Midbrain (tissue), 1 donor: ENCODE results near the gene SULT1A3.
"Not testable (repeated sequence)": the region's sequence is repeated elsewhere in the genome, so short reads cannot be mapped to it uniquely, and the experiment has no call there.

Experiments
- DNase-seq: peaks from one replicate; lab custom pipeline; 2025; lab: John Stamatoyannopoulos, UW

SULT1A3 gene

DNA sequence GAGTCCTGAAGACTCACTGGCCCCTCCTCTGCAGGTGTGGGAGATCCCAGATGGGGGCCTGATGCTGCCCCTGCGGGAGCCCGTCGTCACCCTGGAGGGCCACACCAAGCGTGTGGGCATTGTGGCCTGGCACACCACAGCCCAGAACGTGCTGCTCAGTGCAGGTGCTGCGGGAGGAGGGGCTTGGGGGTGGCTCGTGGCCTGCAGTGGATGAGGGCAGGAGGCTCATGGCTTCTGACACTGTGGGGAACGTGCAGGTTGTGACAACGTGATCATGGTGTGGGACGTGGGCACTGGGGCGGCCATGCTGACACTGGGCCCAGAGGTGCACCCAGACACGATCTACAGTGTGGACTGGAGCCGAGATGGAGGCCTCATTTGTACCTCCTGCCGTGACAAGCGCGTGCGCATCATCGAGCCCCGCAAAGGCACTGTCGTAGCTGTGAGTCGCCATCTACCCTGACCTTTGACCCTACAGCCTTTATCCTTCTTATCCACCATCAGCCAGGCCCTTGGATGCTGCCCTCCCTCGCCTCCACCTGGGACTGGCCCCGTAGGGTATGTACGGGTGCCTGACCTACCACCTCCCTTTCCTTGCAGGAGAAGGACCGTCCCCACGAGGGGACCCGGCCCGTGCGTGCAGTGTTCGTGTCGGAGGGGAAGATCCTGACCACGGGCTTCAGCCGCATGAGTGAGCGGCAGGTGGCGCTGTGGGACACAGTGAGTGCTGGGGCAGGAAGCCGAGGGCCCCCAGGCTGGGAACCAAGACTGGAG lies 12.1 kb upstream of the SULT1A3 start:
- no peak for DNase-seq

DNA sequence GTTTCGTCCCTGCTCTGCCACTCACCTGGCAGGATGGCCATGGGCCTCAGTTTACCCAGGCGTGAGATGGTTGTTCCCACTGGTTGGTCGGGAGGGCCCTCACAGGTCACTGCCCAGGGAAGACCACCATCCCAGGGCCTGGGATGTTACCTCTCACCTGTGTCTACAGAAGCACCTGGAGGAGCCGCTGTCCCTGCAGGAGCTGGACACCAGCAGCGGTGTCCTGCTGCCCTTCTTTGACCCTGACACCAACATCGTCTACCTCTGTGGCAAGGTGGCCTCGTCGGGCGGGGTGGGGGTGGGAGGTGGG lies 11.5 kb upstream of the SULT1A3 start:
- DNase-seq: no peak

DNA sequence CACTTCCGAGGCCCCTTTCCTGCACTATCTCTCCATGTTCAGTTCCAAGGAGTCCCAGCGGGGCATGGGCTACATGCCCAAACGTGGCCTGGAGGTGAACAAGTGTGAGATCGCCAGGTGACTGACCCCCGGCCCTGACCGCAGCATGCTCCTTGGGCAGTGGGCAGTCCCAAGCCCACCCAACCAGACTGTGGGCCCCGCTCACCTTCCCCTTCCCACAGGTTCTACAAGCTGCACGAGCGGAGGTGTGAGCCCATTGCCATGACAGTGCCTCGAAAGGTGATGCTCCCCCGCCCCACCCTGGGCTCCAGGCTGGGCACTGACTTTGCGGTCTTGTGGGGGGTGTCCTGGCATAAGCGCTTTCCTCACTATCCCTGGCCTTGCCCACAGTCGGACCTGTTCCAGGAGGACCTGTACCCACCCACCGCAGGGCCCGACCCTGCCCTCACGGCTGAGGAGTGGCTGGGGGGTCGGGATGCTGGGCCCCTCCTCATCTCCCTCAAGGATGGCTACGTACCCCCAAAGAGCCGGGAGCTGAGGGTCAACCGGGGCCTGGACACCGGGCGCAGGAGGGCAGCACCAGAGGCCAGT lies 11.0 kb upstream of the SULT1A3 start:
- DNase-seq: no peak

DNA sequence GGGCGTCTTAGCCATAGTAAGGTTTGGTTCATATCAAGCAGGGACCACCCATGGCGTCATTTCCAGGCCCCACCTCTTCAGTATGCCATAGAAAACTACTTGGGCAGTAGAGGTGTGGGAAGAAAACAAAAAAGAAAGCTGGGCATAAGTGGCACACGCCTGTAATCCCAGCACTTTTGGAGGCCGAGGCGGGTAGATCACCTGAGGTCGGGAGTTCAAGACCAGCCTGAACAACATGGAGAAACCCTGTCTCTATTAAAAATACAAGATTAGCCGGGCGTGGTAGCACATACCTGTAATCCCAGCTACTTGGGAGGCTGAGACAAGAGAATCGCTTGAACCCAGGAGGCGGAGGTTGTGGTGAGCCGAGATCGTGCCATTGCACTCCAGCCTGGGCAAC lies 7.9 kb upstream of the SULT1A3 start:
- DNase-seq: not testable (repeated sequence)

DNA sequence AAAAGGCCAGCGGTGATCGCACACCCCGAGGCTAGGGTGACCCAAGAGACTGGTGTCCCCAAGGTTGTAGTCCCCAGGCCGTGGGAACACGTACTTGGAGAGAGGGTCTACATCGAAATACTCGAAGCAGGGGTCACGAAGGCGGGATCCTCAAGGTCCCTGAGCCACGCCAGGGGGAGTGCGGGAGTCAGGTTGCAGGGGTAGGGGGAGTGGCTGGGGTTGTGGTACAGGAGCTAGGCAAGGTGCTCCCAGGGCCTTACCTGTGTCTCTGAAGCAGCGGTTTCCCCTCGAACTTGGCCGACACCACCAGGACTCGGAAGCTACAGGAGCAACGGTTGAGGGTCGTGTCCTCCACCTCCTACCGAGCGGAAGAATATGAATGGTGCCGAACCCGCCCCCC lies 6.0 kb upstream of the SULT1A3 start:
- DNase-seq: not testable (repeated sequence)

DNA sequence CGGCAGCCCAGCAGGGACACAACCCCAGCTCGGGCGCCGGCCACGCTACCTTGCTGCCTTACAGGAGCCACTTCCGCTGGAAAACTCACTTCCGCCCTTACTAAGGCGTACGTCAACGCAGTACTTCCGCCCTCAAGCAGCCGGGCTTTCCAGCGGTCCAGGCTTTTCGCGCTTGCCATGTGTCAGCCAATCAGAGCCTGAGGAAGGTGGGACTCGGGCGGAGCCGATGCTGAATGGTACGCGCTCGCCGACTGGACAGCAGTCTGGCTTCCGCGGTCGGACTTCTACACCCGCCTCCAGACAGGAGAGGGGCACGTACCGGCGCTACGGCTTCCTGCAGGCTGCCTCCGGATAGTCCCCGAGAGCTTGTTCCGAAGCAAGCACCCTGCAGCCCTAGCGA lies 5.4 kb upstream of the SULT1A3 start, which contains the start of the genes BOLA2B and SLX1A:
TSS of gene BOLA2B (minus strand) at position 52 of the 400 bp plus-strand sequence. CDS start 71 bp downstream, outside the sequence.
TSS of gene SLX1A (plus strand) at position 261 of the 400 bp plus-strand sequence. CDS start 210 bp downstream, outside the sequence.
- DNase-seq: not testable (repeated sequence)

DNA sequence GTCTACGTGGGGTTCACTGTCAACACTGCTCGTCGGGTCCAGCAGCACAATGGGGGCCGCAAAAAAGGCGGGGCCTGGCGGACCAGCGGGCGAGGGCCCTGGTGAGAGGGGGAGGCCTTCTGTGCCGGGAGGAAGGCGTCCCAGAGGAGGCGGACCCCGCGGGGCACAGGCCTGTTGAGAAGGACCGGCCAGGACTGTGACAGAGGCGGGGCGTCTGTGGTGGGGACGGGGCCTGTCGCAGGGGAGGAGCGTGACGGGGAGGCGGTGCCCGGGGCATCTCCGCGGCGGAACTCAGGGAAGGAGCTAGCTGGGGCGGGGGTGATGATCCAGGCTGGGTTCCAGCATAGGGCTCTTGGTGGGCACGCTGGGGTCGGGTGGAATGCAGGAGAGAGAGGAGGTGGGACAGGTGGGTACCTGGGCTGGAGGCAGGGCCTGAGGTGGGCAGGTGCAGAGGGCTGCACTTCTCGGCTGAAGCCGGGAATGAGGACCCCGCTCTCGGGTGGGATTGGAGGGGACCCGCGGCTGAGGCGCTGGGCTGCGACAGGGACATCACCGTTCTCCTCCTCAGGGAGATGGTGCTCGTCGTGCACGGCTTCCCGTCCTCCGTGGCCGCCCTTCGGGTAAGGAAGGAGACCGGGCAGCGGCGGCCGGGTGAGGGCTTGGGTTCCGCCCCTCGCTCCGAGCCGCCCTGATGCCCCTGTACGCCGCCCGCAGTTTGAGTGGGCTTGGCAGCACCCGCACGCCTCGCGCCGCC lies 4.7 kb upstream of the SULT1A3 start:
- DNase-seq: not testable (repeated sequence)

DNA sequence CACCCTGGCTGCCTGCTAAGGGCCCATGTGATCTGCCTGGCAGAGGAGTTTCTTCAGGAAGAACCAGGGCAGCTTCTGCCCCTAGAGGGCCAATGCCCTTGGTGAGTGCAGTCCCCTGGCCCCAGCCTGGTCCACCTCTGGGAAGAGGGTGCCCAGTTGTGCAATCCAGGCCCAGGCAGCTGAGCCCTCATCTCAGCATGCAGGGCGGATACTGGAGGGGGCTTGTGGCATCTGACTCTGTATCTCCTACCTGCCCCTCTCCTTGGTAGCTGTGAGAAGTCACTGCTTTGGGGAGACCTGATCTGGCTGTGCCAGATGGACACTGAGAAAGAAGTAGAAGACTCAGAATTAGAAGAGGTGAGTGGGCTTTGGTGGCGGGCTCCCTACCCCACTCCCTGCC lies 2.1 kb upstream of the SULT1A3 start:
- not testable (repeated sequence) for DNase-seq

DNA sequence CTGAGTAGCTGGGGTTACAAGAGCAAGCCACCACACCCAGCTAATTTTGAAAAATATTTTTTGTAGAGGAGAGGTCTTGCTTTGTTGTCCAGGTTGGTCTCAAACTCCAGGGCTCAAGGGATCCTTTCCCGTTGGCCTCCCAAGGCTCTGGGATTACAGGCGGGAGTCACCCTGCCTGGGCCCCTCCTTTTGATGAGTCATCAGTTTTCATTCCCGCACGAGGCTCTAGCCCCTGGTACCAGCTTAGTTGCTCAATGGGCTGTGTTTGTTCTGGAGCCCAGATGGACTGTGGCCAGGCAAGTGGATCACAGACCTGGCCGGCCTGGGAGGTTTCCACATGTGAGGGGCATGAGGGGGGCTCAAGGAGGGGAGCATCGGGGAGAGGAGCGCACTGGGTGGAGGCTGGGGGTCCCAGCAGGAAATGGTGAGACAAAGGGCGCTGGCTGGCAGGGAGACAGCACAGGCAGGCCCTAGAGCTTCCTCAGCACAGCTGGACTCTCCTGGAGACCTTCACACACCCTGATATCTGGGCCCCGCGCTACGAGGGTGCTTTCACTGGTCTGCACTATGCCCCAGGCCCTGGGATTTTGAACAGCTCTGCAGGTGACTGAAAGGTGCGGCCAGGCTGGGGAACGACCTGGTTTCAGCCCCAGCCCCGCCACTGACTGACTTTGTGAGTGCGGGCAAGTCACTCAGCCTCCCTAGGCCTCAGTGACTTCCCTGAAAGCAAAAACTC lies 721 bp downstream of the SULT1A3 start:
- DNase-seq: not testable (repeated sequence)

DNA sequence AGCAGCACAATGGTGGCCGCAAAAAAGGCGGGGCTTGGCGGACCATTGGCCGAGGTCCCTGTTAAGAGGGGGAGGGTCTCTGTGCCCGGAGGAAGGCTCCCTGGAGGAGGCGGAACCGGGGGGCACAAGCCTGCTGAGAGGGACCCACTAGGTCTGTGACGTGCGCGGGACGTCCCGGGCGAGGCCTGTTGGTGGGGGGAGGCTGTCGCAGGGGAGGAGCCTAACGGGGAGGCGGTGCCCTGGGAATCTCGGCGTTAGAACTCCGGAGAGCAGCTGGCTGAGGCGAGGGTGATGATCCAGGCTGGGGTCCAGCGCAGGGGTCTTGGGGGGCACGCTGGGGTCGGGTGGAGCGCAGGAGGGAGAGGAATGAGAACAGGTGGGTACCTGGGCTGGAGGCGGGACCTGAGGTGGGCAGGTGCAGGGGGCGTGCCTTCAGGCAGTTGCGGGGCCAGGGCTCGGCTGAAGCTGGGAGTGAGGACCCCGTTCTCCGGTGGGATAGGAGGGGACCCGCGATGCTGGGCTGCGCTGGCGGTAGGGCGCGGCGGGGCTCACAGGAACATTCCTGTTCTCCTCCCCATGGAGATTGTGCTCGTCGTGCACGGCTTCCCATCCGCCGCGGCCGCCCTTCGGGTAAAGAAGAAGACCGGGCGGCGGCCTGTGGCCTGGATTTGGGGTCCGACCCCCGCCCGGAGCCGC lies 6.6 kb downstream of the SULT1A3 start:
- not testable (repeated sequence) for DNase-seq

DNA sequence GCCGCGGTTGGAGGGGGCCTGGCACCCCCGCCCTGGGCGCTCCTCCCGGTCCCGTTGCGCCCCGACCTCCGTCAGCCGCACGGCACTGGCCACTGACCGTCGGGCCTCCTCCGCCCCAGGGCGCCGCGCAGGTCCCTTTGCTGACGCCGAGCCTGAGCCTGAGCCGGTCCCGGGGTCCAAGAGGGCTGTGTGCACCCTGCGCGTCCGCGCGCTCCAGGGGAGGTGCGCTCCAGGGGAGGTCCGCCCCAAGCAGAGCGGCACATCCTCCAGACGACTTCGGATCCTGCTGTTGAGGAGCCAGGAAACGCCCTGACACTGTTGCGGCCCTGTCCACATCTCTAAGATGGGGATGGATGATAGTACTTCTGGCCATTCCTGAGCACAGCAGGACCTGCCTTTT lies 7.2 kb downstream of the SULT1A3 start:
- DNase-seq: not testable (repeated sequence)

DNA sequence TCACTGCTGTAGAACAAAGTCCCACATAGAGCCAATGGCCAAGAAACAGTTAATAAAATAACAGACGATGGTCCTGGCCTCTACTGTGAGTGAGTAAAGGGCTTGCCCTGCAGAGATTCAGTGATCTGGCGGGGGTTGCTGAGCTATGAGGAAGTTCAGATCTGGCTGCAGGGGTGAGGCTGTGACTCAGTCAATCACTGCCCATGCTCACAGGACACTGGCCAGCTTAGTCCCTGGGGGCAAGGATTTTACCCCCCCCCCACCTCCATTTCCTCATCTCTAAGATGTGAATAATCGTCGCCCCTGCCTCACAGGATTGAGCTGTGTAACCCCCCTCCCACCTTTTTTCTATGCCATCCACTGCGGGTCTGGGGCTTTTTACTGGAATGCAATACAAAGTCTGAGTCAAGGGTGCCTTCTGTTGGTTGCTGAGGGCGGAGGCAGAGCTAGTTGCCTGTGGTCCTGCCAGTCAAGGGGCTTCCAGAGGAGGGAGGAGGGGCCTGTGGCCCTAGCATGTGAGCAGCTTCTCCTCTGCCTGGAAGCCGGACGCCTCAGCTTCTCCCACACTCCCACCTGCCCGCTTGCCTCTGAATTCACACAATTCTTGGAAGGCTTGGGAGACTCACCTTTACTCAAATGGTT lies 8.1 kb downstream of the SULT1A3 start:
- not testable (repeated sequence) for DNase-seq

DNA sequence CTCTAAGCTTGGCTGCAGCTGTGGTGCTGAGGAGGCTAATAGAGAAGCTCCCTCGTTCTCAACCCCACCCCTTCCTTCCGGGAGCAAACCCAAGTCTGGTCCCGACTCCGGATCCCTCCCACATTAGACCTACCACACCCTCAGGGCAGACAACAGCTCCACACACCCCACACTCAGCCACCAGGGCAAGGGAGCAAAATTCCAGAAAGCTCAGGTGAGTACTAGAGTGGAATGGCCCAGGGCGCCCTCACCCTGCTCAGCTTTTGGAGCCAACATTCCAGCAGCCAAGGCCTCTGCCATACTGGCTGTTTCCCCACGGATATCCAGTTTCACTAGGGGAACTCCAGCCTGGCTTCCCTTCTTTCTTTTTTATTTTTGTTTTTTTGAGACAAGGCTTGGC lies 10.0 kb downstream of the SULT1A3 start:
- DNase-seq: not testable (repeated sequence)

DNA sequence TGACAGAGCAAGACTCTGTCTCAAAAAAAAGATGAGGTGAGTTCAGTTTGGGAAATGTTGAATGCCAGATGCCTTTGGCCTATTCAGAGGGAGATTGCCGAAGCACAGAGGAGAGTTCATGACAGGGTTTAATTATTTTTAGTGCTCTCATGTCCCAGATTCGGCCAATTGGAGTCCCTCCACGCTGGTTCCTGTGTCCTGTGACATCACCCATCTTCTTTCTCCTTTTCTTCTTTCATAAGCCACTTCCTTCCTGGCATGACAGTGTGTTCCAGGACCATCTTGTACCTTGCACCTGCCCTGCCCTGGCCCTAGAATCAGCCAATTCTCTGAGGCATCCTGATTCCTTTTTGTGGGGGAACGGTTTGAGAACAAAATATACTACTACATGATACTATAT lies 12.4 kb downstream of the SULT1A3 start:
- not testable (repeated sequence) for DNase-seq

DNA sequence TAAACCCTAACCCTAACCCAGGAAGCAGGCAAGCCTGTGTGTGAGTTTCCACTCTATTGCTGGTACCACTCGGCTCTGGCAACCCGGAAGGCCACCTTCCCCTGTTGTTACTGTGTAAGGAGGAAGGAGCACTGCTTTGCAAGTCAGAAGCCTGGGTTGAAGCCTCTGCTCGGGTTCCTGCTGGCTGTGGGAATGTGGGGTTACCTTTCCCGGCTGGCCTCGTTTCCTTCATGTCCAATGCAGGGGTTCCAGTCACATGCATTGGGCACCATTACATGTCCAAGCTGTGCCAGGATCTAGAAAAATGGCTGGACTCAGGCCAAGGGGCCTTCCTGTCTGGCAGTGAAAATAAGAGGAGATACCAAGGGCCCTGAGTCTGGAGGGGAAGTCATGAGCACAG lies 18.0 kb downstream of the SULT1A3 start:
- not testable (repeated sequence) for DNase-seq

DNA sequence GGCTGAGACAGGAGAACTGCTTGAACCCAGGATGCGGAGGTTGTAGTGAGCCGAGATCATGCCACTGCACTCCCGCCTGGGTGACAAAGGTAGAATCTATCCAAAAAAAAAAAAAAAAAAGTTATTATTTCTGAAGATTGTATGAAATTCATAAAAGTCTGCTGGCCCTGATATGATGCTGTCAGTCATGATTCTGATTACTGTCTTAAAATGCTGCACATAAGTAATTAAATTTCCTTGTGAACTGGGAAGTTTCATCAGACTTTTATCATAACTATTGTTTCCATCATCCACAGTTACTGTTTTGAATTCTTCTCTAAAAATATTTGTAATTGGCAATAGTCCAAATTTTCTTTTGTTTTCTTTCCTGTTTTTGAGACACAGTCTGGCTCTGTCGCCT lies 49.3 kb downstream of the SULT1A3 start, which contains the start of gene NPIPB13:
TSS of gene NPIPB13 (minus strand) at position 101 of the 400 bp plus-strand sequence. CDS start 2,906 bp downstream, outside the sequence.
- DNase-seq: not testable (repeated sequence)
